HL-60 (cell line): Measurements from ENCODE around the gene FAAP20.

Experiments used
- DNase-seq, 2 experiments: peaks; one replicate each; pipeline ENCODE4 v3.0.0-alpha.2; 2010 to 2020; ENCODE audit warnings: low read depth in 1 of 2, low spot score in 1 of 2
- H3K27ac ChIP-seq: fragments of 250-450 bp; sonication (Bioruptor Pico); replicated peaks from 2 replicates; pipeline ENCODE4 v1.5.1; 2020; ENCODE audit warnings: mild to moderate bottlenecking, moderate library complexity
- H3K27me3 ChIP-seq: fragments of 250-450 bp; sonication (Bioruptor Pico); 2 replicates; pipeline ENCODE4 v1.5.1; 2021; ENCODE audit warnings: mild to moderate bottlenecking, moderate library complexity; ENCODE audit not compliant: insufficient read depth, poor library complexity, severe bottlenecking
- H3K4me3 ChIP-seq: replicated peaks from 2 replicates; pipeline ENCODE4 v1.5.1; 2011; ENCODE audit warnings: mild to moderate bottlenecking, control low read depth, low read length; ENCODE audit not compliant: insufficient read depth
- GABPA ChIP-seq: IDR thresholded peaks from 2 replicates; pipeline ENCODE4 v1.6.1; 2012; ENCODE audit warnings: low read depth
- POLR2AphosphoS5 ChIP-seq: IDR thresholded peaks from 2 replicates; pipeline ENCODE4 v1.6.1; 2012; ENCODE audit warnings: low read depth
- SPI1 ChIP-seq: IDR thresholded peaks from 2 replicates; pipeline ENCODE4 v1.6.1; 2012; ENCODE audit warnings: low read depth, mild to moderate bottlenecking, borderline replicate concordance
- TF ChIP-seq, protein P1 (sequence below): IDR thresholded peaks from 2 replicates; pipeline ENCODE4 v1.6.1; 2012; ENCODE audit warnings: low read depth; ENCODE audit not compliant: insufficient replicate concordance
- TF ChIP-seq, protein P2 (sequence below): IDR thresholded peaks from one replicate; pipeline ENCODE4 v1.5.1; 2011; ENCODE audit warnings: low read length, control low read depth, inconsistent platforms; ENCODE audit not compliant: insufficient read depth

Gene FAAP20

DNA sequence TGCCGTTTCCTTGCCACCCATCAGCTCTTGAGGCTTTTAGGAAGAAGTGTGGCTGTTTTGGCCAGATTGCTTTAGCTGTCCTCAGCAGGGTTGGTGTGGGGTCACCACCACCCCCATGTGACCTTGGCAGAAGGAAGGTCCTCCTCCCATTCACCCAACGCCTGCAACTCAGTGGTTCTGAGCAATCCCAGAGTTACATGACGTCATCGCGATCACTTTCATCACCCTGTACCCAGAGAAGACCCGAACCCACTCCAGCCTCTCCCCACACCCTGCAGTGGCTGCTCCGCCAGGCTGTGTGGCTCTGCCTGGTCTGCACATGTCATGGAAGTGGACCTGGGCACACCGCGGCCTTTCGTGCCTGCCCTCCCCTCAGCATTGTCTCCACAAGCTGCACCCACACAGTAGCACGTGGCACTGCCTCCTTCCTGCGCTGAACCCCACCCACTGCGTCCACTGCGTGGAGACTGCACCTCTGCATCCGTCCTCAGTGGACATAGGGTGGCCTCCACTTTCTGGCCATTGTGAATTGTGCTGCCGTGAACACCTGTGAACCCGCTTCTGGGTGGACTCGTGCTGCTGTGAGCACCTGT lies 16.5 kb downstream of the FAAP20 start:
- H3K27me3 ChIP-seq: no peaks in the 10 kb centered on the region
- no peak overlapping the region for H3K27ac ChIP-seq
- no peak for DNase-seq
- no peak for TF ChIP-seq SPI1
- TF ChIP-seq POLR2AphosphoS5: no peak
- TF ChIP-seq, protein P1, sequence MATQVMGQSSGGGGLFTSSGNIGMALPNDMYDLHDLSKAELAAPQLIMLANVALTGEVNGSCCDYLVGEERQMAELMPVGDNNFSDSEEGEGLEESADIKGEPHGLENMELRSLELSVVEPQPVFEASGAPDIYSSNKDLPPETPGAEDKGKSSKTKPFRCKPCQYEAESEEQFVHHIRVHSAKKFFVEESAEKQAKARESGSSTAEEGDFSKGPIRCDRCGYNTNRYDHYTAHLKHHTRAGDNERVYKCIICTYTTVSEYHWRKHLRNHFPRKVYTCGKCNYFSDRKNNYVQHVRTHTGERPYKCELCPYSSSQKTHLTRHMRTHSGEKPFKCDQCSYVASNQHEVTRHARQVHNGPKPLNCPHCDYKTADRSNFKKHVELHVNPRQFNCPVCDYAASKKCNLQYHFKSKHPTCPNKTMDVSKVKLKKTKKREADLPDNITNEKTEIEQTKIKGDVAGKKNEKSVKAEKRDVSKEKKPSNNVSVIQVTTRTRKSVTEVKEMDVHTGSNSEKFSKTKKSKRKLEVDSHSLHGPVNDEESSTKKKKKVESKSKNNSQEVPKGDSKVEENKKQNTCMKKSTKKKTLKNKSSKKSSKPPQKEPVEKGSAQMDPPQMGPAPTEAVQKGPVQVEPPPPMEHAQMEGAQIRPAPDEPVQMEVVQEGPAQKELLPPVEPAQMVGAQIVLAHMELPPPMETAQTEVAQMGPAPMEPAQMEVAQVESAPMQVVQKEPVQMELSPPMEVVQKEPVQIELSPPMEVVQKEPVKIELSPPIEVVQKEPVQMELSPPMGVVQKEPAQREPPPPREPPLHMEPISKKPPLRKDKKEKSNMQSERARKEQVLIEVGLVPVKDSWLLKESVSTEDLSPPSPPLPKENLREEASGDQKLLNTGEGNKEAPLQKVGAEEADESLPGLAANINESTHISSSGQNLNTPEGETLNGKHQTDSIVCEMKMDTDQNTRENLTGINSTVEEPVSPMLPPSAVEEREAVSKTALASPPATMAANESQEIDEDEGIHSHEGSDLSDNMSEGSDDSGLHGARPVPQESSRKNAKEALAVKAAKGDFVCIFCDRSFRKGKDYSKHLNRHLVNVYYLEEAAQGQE: no peak
- TF ChIP-seq GABPA: no peak
- TF ChIP-seq, protein P2, sequence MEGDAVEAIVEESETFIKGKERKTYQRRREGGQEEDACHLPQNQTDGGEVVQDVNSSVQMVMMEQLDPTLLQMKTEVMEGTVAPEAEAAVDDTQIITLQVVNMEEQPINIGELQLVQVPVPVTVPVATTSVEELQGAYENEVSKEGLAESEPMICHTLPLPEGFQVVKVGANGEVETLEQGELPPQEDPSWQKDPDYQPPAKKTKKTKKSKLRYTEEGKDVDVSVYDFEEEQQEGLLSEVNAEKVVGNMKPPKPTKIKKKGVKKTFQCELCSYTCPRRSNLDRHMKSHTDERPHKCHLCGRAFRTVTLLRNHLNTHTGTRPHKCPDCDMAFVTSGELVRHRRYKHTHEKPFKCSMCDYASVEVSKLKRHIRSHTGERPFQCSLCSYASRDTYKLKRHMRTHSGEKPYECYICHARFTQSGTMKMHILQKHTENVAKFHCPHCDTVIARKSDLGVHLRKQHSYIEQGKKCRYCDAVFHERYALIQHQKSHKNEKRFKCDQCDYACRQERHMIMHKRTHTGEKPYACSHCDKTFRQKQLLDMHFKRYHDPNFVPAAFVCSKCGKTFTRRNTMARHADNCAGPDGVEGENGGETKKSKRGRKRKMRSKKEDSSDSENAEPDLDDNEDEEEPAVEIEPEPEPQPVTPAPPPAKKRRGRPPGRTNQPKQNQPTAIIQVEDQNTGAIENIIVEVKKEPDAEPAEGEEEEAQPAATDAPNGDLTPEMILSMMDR: no peak
- no peak overlapping the region for H3K4me3 ChIP-seq

DNA sequence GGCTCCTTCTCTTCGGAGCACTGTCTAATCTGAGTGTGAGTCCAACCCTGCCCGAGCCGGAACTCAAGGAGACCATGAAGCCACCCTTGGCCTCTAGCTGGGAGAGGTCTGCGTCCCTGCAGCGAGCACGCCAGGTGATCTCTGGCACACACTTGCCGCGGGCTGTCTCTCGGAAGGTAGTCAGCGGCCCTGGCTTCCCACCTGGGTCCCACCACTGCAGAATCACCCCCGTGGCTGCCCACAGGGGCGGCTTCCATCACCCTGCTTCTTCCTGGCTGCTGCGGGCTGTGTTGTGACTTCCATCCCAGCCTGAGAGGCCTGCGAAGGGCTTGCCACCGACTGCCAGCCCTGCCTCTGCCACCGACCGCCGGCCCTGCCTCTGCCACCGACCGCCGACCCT lies 17.0 kb downstream of the FAAP20 start:
- DNase-seq: no peak
- Histone ChIP-seq H3K27me3 (no peaks in the 10 kb centered on the region), H3K27ac (no peak overlapping the region), H3K4me3 (no peak overlapping the region)
- TF ChIP-seq, protein P1: no peak
- TF ChIP-seq, protein P2: no peak
- no peak for TF ChIP-seq POLR2AphosphoS5
- TF ChIP-seq SPI1: no peak
- no peak for TF ChIP-seq GABPA

DNA sequence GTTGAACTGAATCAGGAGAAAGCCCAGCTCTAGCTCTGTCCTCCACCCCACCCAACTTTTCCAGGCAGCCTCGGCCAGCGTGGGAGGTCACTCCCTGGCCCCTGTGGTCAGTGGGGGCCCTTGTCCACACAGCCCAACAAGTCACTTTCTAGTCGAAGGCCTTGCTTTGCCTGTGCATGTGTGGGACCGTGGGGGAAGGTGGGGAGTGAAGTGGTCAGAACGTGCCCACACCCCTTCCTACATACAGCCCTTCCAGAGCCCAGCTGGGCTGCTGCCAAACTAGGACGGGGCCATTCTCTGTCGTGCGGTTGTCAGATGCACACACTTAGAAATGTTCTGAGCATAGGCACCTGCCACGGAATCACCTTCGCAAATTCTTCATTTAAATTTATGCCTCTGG lies 18.0 kb downstream of the FAAP20 start:
- TF ChIP-seq, protein P1: no peak
- TF ChIP-seq, protein P2: no peak
- TF ChIP-seq GABPA (no peak), POLR2AphosphoS5 (no peak), SPI1 (no peak)
- no peak for DNase-seq
- no peak overlapping the region for H3K27ac ChIP-seq
- H3K4me3 ChIP-seq: no peak overlapping the region
- H3K27me3 ChIP-seq: no peaks in the 10 kb centered on the region
